AG09309 (cell line): Measurements from ENCODE around the gene QSOX2.
A peak's percentile ranks its signal among the peaks of the same experiment; 100 is the strongest.

ENCODE experiments used
- DNase-seq: peaks from one replicate; pipeline ENCODE4 v3.0.0-alpha.2; 2010; ENCODE audit warnings: low read depth
- H3K4me3 ChIP-seq: 2 replicates; pipeline ENCODE4 v1.5.1; 2011; ENCODE audit warnings: mild to moderate bottlenecking, low read depth, low read length, moderate library complexity; ENCODE audit not compliant: control insufficient read depth
- CTCF ChIP-seq: IDR thresholded peaks from 2 replicates; pipeline ENCODE4 v1.5.1; 2011; ENCODE audit warnings: mild to moderate bottlenecking, low read depth, low read length, inconsistent platforms; ENCODE audit not compliant: insufficient read depth, control insufficient read depth; ENCODE audit errors: missing control alignments

Gene QSOX2

DNA sequence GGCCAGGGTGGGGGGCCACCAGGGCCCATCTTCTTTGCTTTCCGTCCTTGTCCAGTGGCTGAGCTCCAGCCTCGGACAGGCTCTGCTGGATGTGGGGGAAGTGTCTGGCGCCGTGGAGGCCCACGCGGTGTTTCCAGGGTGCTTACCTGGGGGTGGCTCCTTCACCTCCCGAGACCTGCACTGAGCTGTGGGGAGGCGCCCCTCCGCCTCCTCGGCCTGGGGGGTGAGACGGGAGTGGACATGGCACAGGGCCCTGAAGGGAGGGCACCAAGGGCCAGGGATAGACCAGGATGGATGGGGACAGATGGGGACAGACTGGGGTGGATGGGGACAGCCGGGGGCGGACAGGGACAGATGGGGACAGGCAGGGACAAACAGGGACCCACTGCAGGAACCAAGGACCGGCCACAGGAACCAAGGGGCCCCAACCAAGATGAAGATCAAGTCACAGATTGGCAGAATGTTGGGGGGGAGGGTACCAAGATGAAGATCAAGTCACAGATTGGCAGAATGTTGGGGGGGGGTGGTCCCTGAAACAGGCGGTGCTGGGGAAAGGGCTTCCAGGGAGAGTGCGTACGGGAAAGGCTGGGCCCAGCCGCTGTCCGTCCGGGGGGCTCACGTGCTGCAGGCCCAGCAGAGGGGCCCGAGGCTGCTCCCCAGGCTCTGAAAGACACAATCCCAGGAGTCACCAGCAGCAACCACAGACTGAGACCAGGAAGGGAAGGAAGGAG lies 13.3 kb upstream of the QSOX2 start:
- no peak for TF ChIP-seq CTCF
- H3K4me3 ChIP-seq: no peak overlapping the region
- no peak for DNase-seq

DNA sequence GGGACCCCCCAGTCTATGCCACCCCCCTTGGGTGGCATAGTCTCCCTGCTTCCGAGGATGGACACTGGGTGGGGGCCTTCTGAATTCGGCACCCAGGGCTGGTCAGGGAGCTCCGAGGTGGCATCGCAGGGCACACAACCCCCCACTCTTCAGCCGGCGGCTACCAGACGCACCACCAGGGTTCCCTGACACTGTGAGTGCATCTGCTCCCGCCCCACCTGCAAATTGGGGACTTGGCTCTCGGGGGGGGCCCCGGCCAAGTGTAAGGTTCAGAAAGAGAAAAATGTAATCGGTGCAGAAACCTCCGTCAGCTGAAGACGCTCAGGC lies 12.7 kb upstream of the QSOX2 start:
- no peak overlapping the region for H3K4me3 ChIP-seq
- no peak for DNase-seq
- TF ChIP-seq CTCF: no peak

DNA sequence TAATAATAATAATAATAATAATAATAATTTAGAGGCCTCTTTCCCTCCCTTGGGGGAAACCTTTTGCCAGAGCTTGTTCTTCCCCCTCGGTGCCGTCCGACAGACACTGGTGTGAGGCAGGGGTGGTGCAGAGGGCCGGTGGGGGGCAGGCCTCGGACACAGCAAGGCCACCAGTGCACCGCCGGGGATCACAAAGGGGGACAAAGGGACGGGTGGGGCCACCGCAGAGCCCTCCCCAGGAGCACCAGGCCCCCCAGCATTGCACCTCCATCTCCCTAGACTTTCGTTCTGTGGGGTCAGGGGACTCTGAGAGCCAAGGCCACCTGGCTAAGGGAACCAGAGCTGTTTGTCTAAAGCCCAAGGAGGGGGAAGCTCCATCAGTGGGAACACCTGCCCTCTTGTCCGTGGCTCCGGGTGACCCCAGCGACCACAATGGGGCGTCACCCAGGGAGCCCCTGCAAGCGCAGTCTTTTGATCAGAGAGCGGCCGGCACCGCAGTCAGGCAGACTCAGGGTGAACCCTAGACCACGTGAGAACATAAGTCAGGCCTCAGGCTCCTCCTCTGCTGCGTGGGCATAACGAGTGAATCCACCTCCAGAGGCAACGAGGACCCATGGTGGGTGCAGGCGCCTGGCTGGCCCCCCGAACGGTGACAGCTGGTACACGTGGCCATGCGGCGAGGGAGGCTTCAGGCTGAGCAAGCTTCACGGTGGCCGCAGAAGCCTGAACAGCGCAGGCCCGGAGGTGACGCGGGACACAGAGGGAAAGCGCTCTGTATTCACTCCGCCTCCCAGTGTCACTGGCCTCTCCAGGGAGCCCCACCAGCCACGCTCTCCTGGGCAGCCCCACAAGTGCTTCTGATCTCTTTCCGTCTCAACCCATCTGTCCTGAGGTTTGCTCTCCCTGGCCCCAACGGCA lies 12.0 kb upstream of the QSOX2 start:
- no peak overlapping the region for H3K4me3 ChIP-seq
- DNase-seq: no peak
- TF ChIP-seq CTCF: no peak

GRCh38 chr9:136255896-136256890 lies 10.6 kb upstream of the QSOX2 start:
- DNase-seq: no peak
- peak; percentile 3 for TF ChIP-seq CTCF

GRCh38 chr9:136255166-136255538 lies 9.5 kb upstream of the QSOX2 start:
- no peak for TF ChIP-seq CTCF
- H3K4me3 ChIP-seq: no peak overlapping the region
- no peak for DNase-seq

More at GRCh38 chr9:136255896-136256890, 10.6 kb upstream of the QSOX2 start:
- no peak overlapping the region for H3K4me3 ChIP-seq
